SU-DHL-6 (cell line): Measurements from ENCODE around the gene SMIM1.
"Not testable (repeated sequence)": the region's sequence is repeated elsewhere in the genome, so short reads cannot be mapped to it uniquely, and the experiment has no call there.

ENCODE experiments used
- H2AFZ ChIP-seq: fragments of 200-600 bp; sonication (generic); 2 replicates; pipeline ENCODE4 v1.6.1; 2014; ENCODE audit warnings: low read depth, mild to moderate bottlenecking, moderate library complexity, mixed read lengths, antibody characterized with exemption, low read length; ENCODE audit not compliant: severe bottlenecking
- H3F3A ChIP-seq: fragments of 200-600 bp; shearing (Covaris generic); 2 replicates; pipeline ENCODE4 v1.6.0; 2016; ENCODE audit warnings: antibody characterized with exemption, mild to moderate bottlenecking; ENCODE audit not compliant: insufficient read depth
- H3K27ac ChIP-seq: fragments of 200-600 bp; sonication (generic); 2 replicates; pipeline ENCODE4 v1.5.1; 2016; ENCODE audit warnings: low read depth, mild to moderate bottlenecking, low read length, moderate library complexity, mixed read lengths
- H3K27me3 ChIP-seq: fragments of 200-600 bp; sonication (generic), shearing (Covaris generic); 2 replicates; pipeline ENCODE4 v1.6.0; 2014; ENCODE audit warnings: mild to moderate bottlenecking, low read length
- H3K36me3 ChIP-seq: fragments of 200-600 bp; sonication (generic); 2 replicates; pipeline ENCODE4 v1.6.1; 2014; ENCODE audit warnings: mild to moderate bottlenecking, low read length, mixed read lengths
- H3K4me2 ChIP-seq: fragments of 300-600, 200-600 bp; shearing (Covaris generic), sonication (generic); 2 replicates; pipeline ENCODE4 v1.6.0; 2014; ENCODE audit warnings: low read length, low read depth, mild to moderate bottlenecking; ENCODE audit not compliant: poor library complexity, severe bottlenecking
- H3K4me3 ChIP-seq: fragments of 200-600 bp; sonication (generic); 2 replicates; pipeline ENCODE4 v1.5.1; 2014; ENCODE audit warnings: antibody characterized with exemption, low read length, mild to moderate bottlenecking, mixed read lengths; ENCODE audit not compliant: insufficient read depth, poor library complexity, severe bottlenecking
- H3K79me2 ChIP-seq: fragments of 200-600 bp; sonication (generic); 2 replicates; pipeline ENCODE4 v1.6.1; 2014; ENCODE audit warnings: mild to moderate bottlenecking, low read length, moderate library complexity; ENCODE audit not compliant: insufficient read depth
- H3K9ac ChIP-seq: fragments of 200-600 bp; sonication (generic); 2 replicates; pipeline ENCODE4 v1.7.0; 2014; ENCODE audit warnings: mild to moderate bottlenecking, low read length
- H3K9me2 ChIP-seq: fragments of 200-600 bp; sonication (generic); replicated peaks from 2 replicates; pipeline ENCODE4 v1.6.1; 2014; ENCODE audit warnings: low read length; ENCODE audit not compliant: insufficient read depth
- H3K9me3 ChIP-seq: fragments of 200-600 bp; sonication (generic); 2 replicates; pipeline ENCODE4 v1.6.1; 2014; ENCODE audit warnings: low read length, mixed read lengths; ENCODE audit not compliant: insufficient read depth
- H4K20me1 ChIP-seq: fragments of 200-600 bp; sonication (generic); 2 replicates; pipeline ENCODE4 v1.6.1; 2014; ENCODE audit warnings: low read depth, mild to moderate bottlenecking, antibody characterized with exemption, low read length, moderate library complexity, mixed read lengths
- CTCF ChIP-seq: fragments of 200-600 bp; sonication (generic); IDR thresholded peaks from one replicate; pipeline ENCODE4 v1.5.1; 2017; ENCODE audit warnings: antibody characterized with exemption, mild to moderate bottlenecking, low read length, moderate library complexity; ENCODE audit not compliant: insufficient read depth, poor library complexity, severe bottlenecking
- EZH2phosphoT487 ChIP-seq: fragments of 200-600 bp; sonication (generic), shearing (Covaris generic); conservative IDR thresholded peaks from 2 replicates; pipeline ENCODE4 v1.6.1; 2018; ENCODE audit warnings: mild to moderate bottlenecking, antibody characterized with exemption, low read length, moderate library complexity, mixed read lengths

SMIM1 gene

DNA sequence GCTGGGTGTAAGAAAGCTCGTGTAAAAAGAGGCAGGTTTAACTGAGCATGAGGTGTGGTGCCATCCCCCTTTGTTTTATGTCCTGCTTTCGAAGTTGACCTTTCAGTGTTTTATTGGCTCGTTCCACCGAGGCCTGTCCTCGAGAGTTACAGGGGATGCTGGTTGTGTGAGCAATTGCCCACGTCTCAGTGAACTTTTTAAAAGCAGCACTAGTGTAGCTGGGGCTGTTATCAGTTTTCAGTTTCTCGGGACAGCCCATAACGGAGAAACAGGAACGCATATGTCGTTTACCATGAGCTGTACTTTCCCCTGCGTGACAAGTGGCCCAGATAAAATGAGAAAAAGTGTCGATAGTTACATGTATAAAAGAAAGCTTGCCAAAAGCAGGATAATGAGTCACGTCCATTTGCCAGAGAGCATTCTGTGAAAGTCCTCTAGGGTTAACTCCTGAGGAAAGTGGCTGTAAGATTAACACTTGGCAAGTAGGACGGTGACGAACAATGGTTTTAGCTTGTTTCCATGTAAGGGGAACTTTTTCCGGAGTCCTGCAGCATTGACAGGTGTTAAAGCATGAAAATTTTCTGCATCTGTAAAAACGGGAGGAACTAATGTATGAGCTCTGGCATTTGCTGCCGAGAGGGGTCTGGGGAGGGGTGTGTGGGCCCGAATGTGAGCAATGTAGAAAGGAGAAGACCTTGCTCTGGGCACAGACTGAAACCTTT, 31.5 kb downstream of the SMIM1 start:
- Histone ChIP-seq H3K4me3 (no peak overlapping the region), H3K9me3 (no peaks in the 10 kb centered on the region), H3K36me3 (no peaks in the 10 kb centered on the region), H3K27me3 (no peaks in the 10 kb centered on the region), H3K27ac (no peak overlapping the region), H3K4me2 (no peak overlapping the region), H4K20me1 (no peaks in the 10 kb centered on the region), H2AFZ (no peak overlapping the region), H3K79me2 (no peaks in the 10 kb centered on the region), H3K9ac (no peak overlapping the region), H3K9me2 (no peaks in the 10 kb centered on the region), H3F3A (no peaks in the 10 kb centered on the region)
- TF ChIP-seq EZH2phosphoT487, result no peak

DNA sequence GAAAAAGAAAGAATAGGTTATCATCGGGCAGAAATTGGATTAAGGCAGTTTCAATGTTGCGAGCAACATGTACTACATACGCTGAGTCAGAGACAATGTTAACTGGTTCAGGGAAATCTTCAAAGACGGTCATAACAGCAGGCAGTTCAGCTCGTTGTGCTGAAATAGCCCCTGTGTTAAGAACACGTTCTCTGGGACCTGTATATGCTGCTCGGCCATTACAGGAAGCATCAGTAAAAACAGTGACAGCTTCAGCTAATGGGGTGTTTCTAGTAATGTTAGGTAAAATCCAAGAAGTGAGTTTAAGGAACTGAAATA, 32.0 kb downstream of the SMIM1 start:
- not testable (repeated sequence) for H3K27me3 ChIP-seq

GRCh38 chr1:3805038-3805437, 32.5 kb downstream of the SMIM1 start:
- Histone ChIP-seq H3K9me3 (no peaks in the 10 kb centered on the region), H2AFZ (no peak overlapping the region), H3K9ac (no peak overlapping the region), H4K20me1 (no peaks in the 10 kb centered on the region), H3K27ac (no peak overlapping the region), H3K4me3 (no peak overlapping the region), H3K79me2 (no peaks in the 10 kb centered on the region), H3K4me2 (no peak overlapping the region), H3K27me3 (no peaks in the 10 kb centered on the region), H3K36me3 (no peaks in the 10 kb centered on the region), H3K9me2 (no peaks in the 10 kb centered on the region), H3F3A (no peaks in the 10 kb centered on the region)
- no peak for TF ChIP-seq EZH2phosphoT487

More for the DNA sequence above, 32.0 kb downstream of the SMIM1 start:
- not testable (repeated sequence) for H3K79me2 ChIP-seq, H3F3A ChIP-seq, H3K9ac ChIP-seq, H3K4me3 ChIP-seq, H3K36me3 ChIP-seq, H2AFZ ChIP-seq, H3K27ac ChIP-seq, H3K9me3 ChIP-seq, H3K9me2 ChIP-seq, H4K20me1 ChIP-seq, H3K4me2 ChIP-seq

- Histone ChIP-seq H3K4me3 (no peak overlapping the region), H3K9me2 (no peaks in the 10 kb centered on the region), H4K20me1 (no peaks in the 10 kb centered on the region), H3F3A (no peaks in the 10 kb centered on the region), H2AFZ (no peak overlapping the region), H3K36me3 (no peaks in the 10 kb centered on the region), H3K4me2 (no peak overlapping the region), H3K27me3 (no peaks in the 10 kb centered on the region), H3K9ac (no peak overlapping the region), H3K27ac (no peak overlapping the region), H3K9me3 (no peaks in the 10 kb centered on the region), H3K79me2 (no peaks in the 10 kb centered on the region)
- TF ChIP-seq EZH2phosphoT487, result no peak
- TF ChIP-seq CTCF, result no peak
Measured at GRCh38 chr1:3807769-3808168, 35.2 kb downstream of the SMIM1 start.

DNA sequence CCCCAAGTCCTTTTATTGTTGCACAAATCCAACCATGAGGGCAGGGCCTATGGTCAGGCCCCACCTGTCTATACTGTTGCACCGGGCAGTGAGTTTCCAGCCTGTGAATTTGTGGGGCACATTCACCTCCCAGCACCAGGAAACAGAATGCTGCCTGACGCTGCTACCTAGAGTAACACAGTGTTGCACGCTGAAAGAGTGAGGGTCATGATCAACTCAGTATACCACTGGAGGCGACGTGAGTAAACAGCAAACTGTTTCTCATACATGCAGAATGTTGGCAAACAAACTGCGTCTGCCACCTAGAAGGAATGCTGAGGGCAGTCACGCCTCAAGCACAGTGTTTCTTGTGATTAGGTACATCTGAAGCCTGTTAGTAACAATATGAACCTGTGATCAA, 37.1 kb downstream of the SMIM1 start:
- H3K9me2 ChIP-seq, result no peaks in the 10 kb centered on the region
- H4K20me1 ChIP-seq, result no peaks in the 10 kb centered on the region
- no peak overlapping the region for H3K4me3 ChIP-seq
- no peaks in the 10 kb centered on the region for H3K36me3 ChIP-seq
- no peak overlapping the region for H3K27ac ChIP-seq
- no peak overlapping the region for H3K9ac ChIP-seq
- H3K79me2 ChIP-seq, result no peaks in the 10 kb centered on the region
- no peak overlapping the region for H2AFZ ChIP-seq
- H3K9me3 ChIP-seq, result no peaks in the 10 kb centered on the region
- H3K27me3 ChIP-seq, result no peaks in the 10 kb centered on the region
- no peak for TF ChIP-seq EZH2phosphoT487
- TF ChIP-seq CTCF, result no peak
- H3K4me2 ChIP-seq, result no peak overlapping the region
- no peaks in the 10 kb centered on the region for H3F3A ChIP-seq

DNA sequence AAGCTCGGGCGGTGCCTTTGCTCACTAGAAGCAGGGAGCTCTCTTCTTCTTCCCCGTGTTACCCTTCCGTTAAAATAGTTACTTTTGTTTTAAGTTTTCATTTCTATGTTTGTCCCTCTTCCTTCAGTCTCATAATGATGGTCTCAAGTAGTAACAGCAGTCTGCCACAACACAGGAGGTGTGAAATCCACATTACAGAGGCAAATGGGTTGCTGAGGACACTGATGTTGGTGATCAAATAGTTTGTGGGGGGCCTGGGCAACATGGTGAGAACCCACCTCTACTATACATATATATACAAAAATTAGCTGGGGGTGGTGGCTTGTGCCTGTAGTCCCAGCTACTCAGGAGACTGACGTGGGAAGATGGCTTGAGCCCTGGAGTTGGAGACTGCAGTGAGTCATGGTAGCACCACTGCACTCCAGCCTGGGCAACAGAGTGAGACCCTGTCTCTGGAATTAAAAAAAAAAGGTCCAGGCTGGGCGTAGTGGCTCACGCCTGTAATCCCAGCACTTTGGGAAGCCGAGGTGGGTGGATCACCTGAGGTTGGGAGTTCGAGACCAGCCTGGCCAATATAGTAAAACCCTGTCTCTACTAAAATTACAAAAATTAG, 37.7 kb downstream of the SMIM1 start:
- not testable (repeated sequence) for H3K4me3 ChIP-seq, H3K4me2 ChIP-seq, H4K20me1 ChIP-seq, H3K9me3 ChIP-seq, H2AFZ ChIP-seq, H3K9ac ChIP-seq, H3K36me3 ChIP-seq, H3K9me2 ChIP-seq, H3K27ac ChIP-seq, H3F3A ChIP-seq, H3K27me3 ChIP-seq, H3K79me2 ChIP-seq
